Measurements from ENCODE around the gene SNRPA. TPM values are rescaled to one million over a fixed set of nuclear protein-coding genes. Genes with fewer than 3 reads are reported as not detected.
"Not testable (repeated sequence)": the region's sequence is repeated elsewhere in the genome, so short reads cannot be mapped to it uniquely, and the experiment has no call there.

SNRPA gene
- total RNA-seq, 3 donors from 2014 or later = 41.6 to 52.8 (median 52.1) TPM

GRCh38 chr19:40778706-40779284, 27.8 kb downstream of the SNRPA start:
- intact Hi-C loops (cut with DNase I; ENCODE audit: low total_unique reads) = no loop called here
- Histone ChIP-seq H3K27me3 (no peaks in the 10 kb centered on the region), H3K4me3 (peak overlapping the region; percentile 76 to 78 (median 77)), H3K27ac (peak overlapping the region; percentile 95 to 97), H3K36me3 (no peaks in the 10 kb centered on the region), H3K9me3 (no peaks in the 10 kb centered on the region), H3K4me1 (peaks cover 5 to 8% of the 10 kb centered on the region in 2 donors)
- TF ChIP-seq POLR2A (IDR thresholded peaks at IDR 0.05) (no peak), POLR2AphosphoS5 (IDR thresholded peaks at IDR 0.05) (no peak), CTCF (IDR thresholded peaks at IDR 0.05) (no peak)
- DNase-seq (ENCODE audit: low spot score in 2 of 2) = no peak

DNA sequence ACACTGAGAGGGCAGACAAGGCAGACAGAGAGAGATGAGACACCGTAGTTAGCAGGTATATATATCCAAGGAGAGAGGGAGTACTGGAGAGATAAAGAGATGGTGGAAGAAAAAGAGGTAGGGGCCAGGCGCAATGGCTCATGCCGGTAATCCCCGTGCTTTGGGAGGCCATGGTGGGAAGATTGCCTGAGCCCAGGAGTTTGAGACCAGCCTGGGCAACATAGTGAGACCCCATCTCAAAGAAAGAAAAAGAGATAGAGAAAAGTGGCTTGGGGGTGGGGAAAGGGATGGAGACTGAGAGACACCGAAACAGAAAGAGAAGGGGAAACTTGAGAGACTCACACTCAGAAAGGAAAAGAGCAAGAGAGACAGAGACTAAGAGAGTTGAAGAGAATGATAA, 29.6 kb downstream of the SNRPA start:
- intact Hi-C loops (cut with DNase I; ENCODE audit: low total_unique reads) = no loop called here
- no peak for DNase-seq (ENCODE audit: low spot score in 2 of 2)
- TF ChIP-seq POLR2AphosphoS5 (IDR thresholded peaks at IDR 0.05) = no peak
- no peak overlapping the region for H3K27ac ChIP-seq
- H3K4me3 ChIP-seq = no peak overlapping the region
- no peaks in the 10 kb centered on the region for H3K27me3 ChIP-seq
- H3K4me1 ChIP-seq = peaks cover 5 to 8% of the 10 kb centered on the region in 2 donors
- no peaks in the 10 kb centered on the region for H3K36me3 ChIP-seq
- H3K9me3 ChIP-seq = no peaks in the 10 kb centered on the region

- Histone ChIP-seq H3K36me3 (no peaks in the 10 kb centered on the region), H3K27me3 (no peaks in the 10 kb centered on the region), H3K4me3 (no peak overlapping the region), H3K4me1 (peaks cover 5 to 8% of the 10 kb centered on the region in 2 donors), H3K9me3 (no peaks in the 10 kb centered on the region), H3K27ac (no peak overlapping the region)
- no peak for DNase-seq (ENCODE audit: low spot score in 2 of 2)
- intact Hi-C loops (cut with DNase I; ENCODE audit: low total_unique reads) = no loop called here
- TF ChIP-seq CTCF (IDR thresholded peaks at IDR 0.05) = no peak
- no peak for TF ChIP-seq POLR2A (IDR thresholded peaks at IDR 0.05)
- TF ChIP-seq POLR2AphosphoS5 (IDR thresholded peaks at IDR 0.05) = no peak
Measured at GRCh38 chr19:40781140-40781539, 30.1 kb downstream of the SNRPA start.

DNA sequence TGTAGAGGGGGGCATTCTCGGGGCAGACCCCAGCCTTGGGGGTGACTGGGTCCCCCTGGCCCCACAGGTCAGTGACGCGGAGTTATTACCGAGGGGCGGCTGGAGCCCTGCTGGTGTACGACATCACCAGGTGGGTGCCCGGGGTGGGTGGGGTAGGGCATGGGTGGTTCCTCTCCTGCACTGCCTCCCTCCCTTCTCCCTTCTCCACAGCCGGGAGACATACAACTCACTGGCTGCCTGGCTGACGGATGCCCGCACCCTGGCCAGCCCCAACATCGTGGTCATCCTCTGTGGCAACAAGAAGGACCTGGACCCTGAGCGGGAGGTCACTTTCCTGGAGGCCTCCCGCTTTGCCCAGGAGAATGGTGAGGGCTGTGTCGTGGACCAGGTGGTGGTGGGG, 32.7 kb downstream of the SNRPA start:
- Histone ChIP-seq H3K27me3 (no peaks in the 10 kb centered on the region), H3K36me3 (no peaks in the 10 kb centered on the region), H3K4me3 (no peak overlapping the region), H3K9me3 (no peaks in the 10 kb centered on the region), H3K4me1 (no peaks in the 10 kb centered on the region), H3K27ac (no peak overlapping the region)
- no peak for DNase-seq (ENCODE audit: low spot score in 2 of 2)
- no peak for TF ChIP-seq POLR2A (IDR thresholded peaks at IDR 0.05)
- no peak for TF ChIP-seq CTCF (IDR thresholded peaks at IDR 0.05)
- no peak for TF ChIP-seq POLR2AphosphoS5 (IDR thresholded peaks at IDR 0.05)
- intact Hi-C loops (cut with DNase I; ENCODE audit: low total_unique reads) = no loop called here

- intact Hi-C loops (cut with DNase I; ENCODE audit: low total_unique reads); H3K27ac ChIP-seq; H3K9me3 ChIP-seq; H3K4me1 ChIP-seq; DNase-seq (ENCODE audit: low spot score in 2 of 2); H3K27me3 ChIP-seq; H3K36me3 ChIP-seq; H3K4me3 ChIP-seq: not testable (repeated sequence)
Measured at GRCh38 chr19:40784146-40784545, 33.1 kb downstream of the SNRPA start.

DNA sequence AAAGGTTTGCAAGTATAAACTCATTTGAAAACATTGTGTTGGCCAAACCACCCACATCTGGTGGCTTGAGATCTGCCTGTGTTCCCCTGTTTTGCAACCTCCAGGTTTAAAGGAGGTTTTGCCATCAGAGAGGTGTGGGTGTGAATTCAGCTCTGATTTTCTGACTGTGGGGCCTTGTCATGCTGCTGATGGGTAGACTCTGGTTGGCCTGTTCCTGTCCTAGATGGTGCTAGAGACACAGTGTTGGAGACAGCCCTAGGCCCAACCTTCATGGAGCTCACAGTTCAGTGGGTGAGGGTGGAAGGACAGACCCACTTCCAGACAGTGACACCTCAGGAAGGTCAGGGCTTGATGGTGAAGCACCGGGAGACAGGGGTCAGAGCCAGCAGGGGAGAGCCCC, 34.5 kb downstream of the SNRPA start:
- intact Hi-C loops (cut with DNase I; ENCODE audit: low total_unique reads) = no loop called here
- TF ChIP-seq CTCF (IDR thresholded peaks at IDR 0.05) (no peak), POLR2A (IDR thresholded peaks at IDR 0.05) (no peak), POLR2AphosphoS5 (IDR thresholded peaks at IDR 0.05) (no peak)
- no peaks in the 10 kb centered on the region for H3K36me3 ChIP-seq
- no peak overlapping the region for H3K27ac ChIP-seq
- H3K9me3 ChIP-seq = no peaks in the 10 kb centered on the region
- no peak for DNase-seq (ENCODE audit: low spot score in 2 of 2)
- no peaks in the 10 kb centered on the region for H3K27me3 ChIP-seq
- H3K4me1 ChIP-seq = no peaks in the 10 kb centered on the region
- no peak overlapping the region for H3K4me3 ChIP-seq

Data from breast epithelium (tissue), 4 donors.